Spleen (tissue), 7 donors: Measurements from ENCODE around the gene ZSCAN1.

Experiments
- POLR2A ChIP-seq, 3 donors: fragments of 450-650 bp; IDR thresholded peaks; one replicate each; pipeline ENCODE4 v1.5.1; 2017; ENCODE audit warnings: antibody characterized with exemption in 3 of 3, mild to moderate bottlenecking in 1 of 3
- POLR2AphosphoS5 ChIP-seq, 3 donors: sonication (generic); formaldehyde crosslinking; IDR thresholded peaks; one replicate each; pipeline ENCODE4 v1.5.1; 2017; ENCODE audit warnings: antibody characterized with exemption in 3 of 3
- TF ChIP-seq, protein P1 (sequence below), 11 experiments: fragments of 200-600 bp in 7 of 11; fragments of 450-650 bp in 4 of 11; sonication (generic) in 4 of 11; IDR thresholded peaks in 8 of 11; conservative IDR thresholded peaks in 3 of 11; 1 replicate in 7 of 11; 2 replicates in 4 of 11; pipeline versions ENCODE4 v1.4.0 to v1.8.0; 2016 to 2021; ENCODE audit warnings: antibody characterized with exemption in 11 of 11, inconsistent platforms in 4 of 11, mild to moderate bottlenecking in 1 of 11
- donor health status: DM: no; HTN: no; CAD: no; lungs with moderate emphysema.
- donor health status: DM: no; HTN: no; CAD: no.
- donor health status: DM: no; HTN: no; CAD: no.

GRCh38 chr19:58000677-58001076 is 33.1 kb upstream of the ZSCAN1 start:
- TF ChIP-seq POLR2AphosphoS5 (IDR thresholded peaks at IDR 0.05) (no peak), POLR2A (IDR thresholded peaks at IDR 0.05) (no peak)
- TF ChIP-seq, protein P1, sequence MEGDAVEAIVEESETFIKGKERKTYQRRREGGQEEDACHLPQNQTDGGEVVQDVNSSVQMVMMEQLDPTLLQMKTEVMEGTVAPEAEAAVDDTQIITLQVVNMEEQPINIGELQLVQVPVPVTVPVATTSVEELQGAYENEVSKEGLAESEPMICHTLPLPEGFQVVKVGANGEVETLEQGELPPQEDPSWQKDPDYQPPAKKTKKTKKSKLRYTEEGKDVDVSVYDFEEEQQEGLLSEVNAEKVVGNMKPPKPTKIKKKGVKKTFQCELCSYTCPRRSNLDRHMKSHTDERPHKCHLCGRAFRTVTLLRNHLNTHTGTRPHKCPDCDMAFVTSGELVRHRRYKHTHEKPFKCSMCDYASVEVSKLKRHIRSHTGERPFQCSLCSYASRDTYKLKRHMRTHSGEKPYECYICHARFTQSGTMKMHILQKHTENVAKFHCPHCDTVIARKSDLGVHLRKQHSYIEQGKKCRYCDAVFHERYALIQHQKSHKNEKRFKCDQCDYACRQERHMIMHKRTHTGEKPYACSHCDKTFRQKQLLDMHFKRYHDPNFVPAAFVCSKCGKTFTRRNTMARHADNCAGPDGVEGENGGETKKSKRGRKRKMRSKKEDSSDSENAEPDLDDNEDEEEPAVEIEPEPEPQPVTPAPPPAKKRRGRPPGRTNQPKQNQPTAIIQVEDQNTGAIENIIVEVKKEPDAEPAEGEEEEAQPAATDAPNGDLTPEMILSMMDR (IDR thresholded peaks at IDR 0.05 in 8 of 11, conservative IDR thresholded peaks at IDR 0.05 in 3 of 11), result no peak
